WTC11 (cell line): ENCODE results near the gene MRPS21. TPM values are rescaled to one million over a fixed set of nuclear protein-coding genes. Genes with fewer than 3 reads are reported as not detected.
"Not testable (repeated sequence)": the region's sequence is repeated elsewhere in the genome, so short reads cannot be mapped to it uniquely, and the experiment has no call there.

Experiments used
- ATAC-seq: fragments of 200-7000 bp; cut with Tn5 transposase; 2 replicates; pipeline ENCODE4 v1.10.0; 2021; ENCODE audit warnings: mild to moderate bottlenecking, moderate library complexity
- CTCF ChIA-PET: fragments of 300-600 bp; sonication (Branson Sonifier 250); formaldehyde crosslinking; loops from one replicate; lab custom pipeline; 2021; ENCODE audit warnings: antibody characterized with exemption; lab: Charles Lee
- POLR2A ChIA-PET: fragments of 350-600 bp; sonication (Branson Sonifier 250); formaldehyde crosslinking; loops from one replicate; lab custom pipeline; 2021; ENCODE audit warnings: antibody characterized with exemption; lab: Charles Lee
- DNase-seq: peaks from one replicate; pipeline ENCODE4 v3.0.0; 2021; ENCODE audit warnings: low spot score
- H3K27ac Mint-ChIP-seq: 2 replicates; pipeline ENCODE4 v1.8.0; 2021; ENCODE audit warnings: mixed read lengths
- H3K27me3 Mint-ChIP-seq: 2 replicates; pipeline ENCODE4 v1.8.0; 2021; ENCODE audit warnings: low read depth, mild to moderate bottlenecking, moderate library complexity, mixed read lengths
- H3K36me3 Mint-ChIP-seq: 2 replicates; pipeline ENCODE4 v1.8.0; 2021; ENCODE audit warnings: mixed read lengths
- H3K4me1 Mint-ChIP-seq: 2 replicates; pipeline ENCODE4 v1.8.0; 2022; ENCODE audit warnings: mixed read lengths
- H3K4me3 Mint-ChIP-seq: 2 replicates; pipeline ENCODE4 v1.8.0; 2021; ENCODE audit warnings: mild to moderate bottlenecking, moderate library complexity, mixed read lengths
- H3K9me3 Mint-ChIP-seq: 2 replicates; pipeline ENCODE4 v1.8.0; 2021; ENCODE audit warnings: mixed read lengths
- AFF4 ChIP-seq: sonication (generic); formaldehyde crosslinking; IDR thresholded peaks from 2 replicates; pipeline ENCODE4 v1.8.1; 2023; ENCODE audit warnings: mild to moderate bottlenecking, missing genetic modification reagents, borderline replicate concordance
- CDX4 ChIP-seq: fragments of 250-450 bp; sonication (Bioruptor Pico); IDR thresholded peaks from 2 replicates; pipeline ENCODE4 v1.9.0; 2021; ENCODE audit warnings: moderate library complexity, mild to moderate bottlenecking, inconsistent platforms, borderline replicate concordance
- CREB1 ChIP-seq: sonication (generic); formaldehyde crosslinking; IDR thresholded peaks from 2 replicates; pipeline ENCODE4 v1.8.0; 2023; ENCODE audit warnings: mild to moderate bottlenecking, missing genetic modification reagents
- FOXK1 ChIP-seq: sonication (generic); formaldehyde crosslinking; IDR thresholded peaks from 2 replicates; pipeline ENCODE4 v1.8.0; 2022; ENCODE audit warnings: mild to moderate bottlenecking, moderate library complexity, missing genetic modification reagents
- GABPB1 ChIP-seq: sonication (generic); formaldehyde crosslinking; IDR thresholded peaks from 2 replicates; pipeline ENCODE4 v1.8.1; 2023; ENCODE audit warnings: mild to moderate bottlenecking, missing genetic modification reagents
- IRF2 ChIP-seq: sonication (generic); formaldehyde crosslinking; IDR thresholded peaks from 2 replicates; pipeline ENCODE4 v1.8.0; 2022; ENCODE audit warnings: low read depth, missing genetic modification reagents, borderline replicate concordance
- MLX ChIP-seq: sonication (generic); formaldehyde crosslinking; IDR thresholded peaks from 2 replicates; pipeline ENCODE4 v1.8.1; 2023; ENCODE audit warnings: mild to moderate bottlenecking, missing genetic modification reagents, moderate library complexity
- NFATC4 ChIP-seq: fragments of 250-450 bp; sonication (Bioruptor Pico); IDR thresholded peaks from 2 replicates; pipeline ENCODE4 v1.9.0; 2021; ENCODE audit warnings: mild to moderate bottlenecking
- NFYB ChIP-seq: sonication (generic); formaldehyde crosslinking; conservative IDR thresholded peaks from 2 replicates; pipeline ENCODE4 v1.8.0; 2022; ENCODE audit warnings: low read depth, missing genetic modification reagents
- PREB ChIP-seq: sonication (generic); formaldehyde crosslinking; IDR thresholded peaks from 2 replicates; pipeline ENCODE4 v1.8.1; 2022; ENCODE audit warnings: mild to moderate bottlenecking, missing genetic modification reagents, moderate library complexity, borderline replicate concordance
- RORB ChIP-seq: fragments of 250-450 bp; sonication (Bioruptor Pico); IDR thresholded peaks from 2 replicates; pipeline ENCODE4 v1.9.0; 2021; ENCODE audit warnings: mild to moderate bottlenecking
- SOX15 ChIP-seq: fragments of 250-450 bp; sonication (Bioruptor Pico); IDR thresholded peaks from 2 replicates; pipeline ENCODE4 v1.9.0; 2021; ENCODE audit warnings: mild to moderate bottlenecking
- TP53 ChIP-seq: sonication (generic); formaldehyde crosslinking; IDR thresholded peaks from 2 replicates; pipeline ENCODE4 v1.8.1; 2023; ENCODE audit warnings: mild to moderate bottlenecking, missing genetic modification reagents
- ZNF317 ChIP-seq: sonication (generic); formaldehyde crosslinking; IDR thresholded peaks from 2 replicates; pipeline ENCODE4 v1.8.1; 2023; ENCODE audit warnings: low read depth, mild to moderate bottlenecking, moderate library complexity, missing genetic modification reagents, borderline replicate concordance
- ZNF416 ChIP-seq: fragments of 250-450 bp; sonication (Bioruptor Pico); IDR thresholded peaks from 2 replicates; pipeline ENCODE4 v1.9.0; 2021; ENCODE audit warnings: mild to moderate bottlenecking, inconsistent platforms
- ZNF423 ChIP-seq: fragments of 250-450 bp; sonication (Bioruptor Pico); IDR thresholded peaks from 2 replicates; pipeline ENCODE4 v2.1.2; 2022; ENCODE audit warnings: mild to moderate bottlenecking, moderate library complexity
- ZNF425 ChIP-seq: fragments of 250-450 bp; sonication (Bioruptor Pico); conservative IDR thresholded peaks from 2 replicates; pipeline ENCODE4 v1.9.0; 2021; ENCODE audit warnings: mild to moderate bottlenecking
- ZNF512 ChIP-seq: sonication (generic); formaldehyde crosslinking; IDR thresholded peaks from 2 replicates; pipeline ENCODE4 v1.8.1; 2022; ENCODE audit warnings: missing genetic modification reagents, borderline replicate concordance
- total RNA-seq: library from RNA; stranded (reverse); gene quantifications from 3 replicates; pipeline ENCODE4 v1.2.3, GENCODE V29; 2021

Gene MRPS21
- total RNA-seq, 1 experiment from 2014 or later: 105 TPM

GRCh38 chr1:150302338-150302737 is 8.7 kb downstream of the MRPS21 start (continued):
- TF ChIP-seq AFF4: no peak

- TF ChIP-seq MLX (CRISPR knock-in tag): no peak
- TF ChIP-seq ZNF317: no peak
- no peak for TF ChIP-seq CDX4 (CRISPR knock-in tag)
- TF ChIP-seq NFATC4 (CRISPR knock-in tag): no peak
- no peak for TF ChIP-seq CREB1 (CRISPR knock-in tag)
- TF ChIP-seq ZNF423 (CRISPR knock-in tag): no peak
- TF ChIP-seq NFYB (CRISPR knock-in tag): no peak
- no peak for TF ChIP-seq GABPB1 (CRISPR knock-in tag)
- no peak for TF ChIP-seq FOXK1 (CRISPR knock-in tag)
- no peak for TF ChIP-seq ZNF512
- no peak for TF ChIP-seq ZNF416 (CRISPR knock-in tag)
- TF ChIP-seq ZNF425 (CRISPR knock-in tag): no peak
- no peak for TF ChIP-seq RORB (CRISPR knock-in tag)
- TF ChIP-seq TP53 (CRISPR knock-in tag): no peak
- TF ChIP-seq PREB (CRISPR knock-in tag): no peak
- TF ChIP-seq SOX15 (CRISPR knock-in tag): no peak
- TF ChIP-seq IRF2 (CRISPR knock-in tag): no peak
- DNase-seq: no peak
- Mint-ChIP-seq H3K4me3 (peak overlapping the region; percentile 44), H3K36me3 (peaks cover 67% of the 10 kb centered on the region), H3K27me3 (no peaks in the 10 kb centered on the region), H3K27ac (peak overlapping the region; percentile 92), H3K4me1 (peaks cover 37% of the 10 kb centered on the region), H3K9me3 (no peaks in the 10 kb centered on the region)
- ChIA-PET CTCF (no interaction called here), POLR2A (interaction anchor here (1.0 kb wide), 1 partner anchor 61 kb away, joined by 3 read pairs; the partner anchor contains the start of gene RPRD2)
- peak; percentile 59 for ATAC-seq
Observed at GRCh38 chr1:150302902-150303301, 9.2 kb downstream of the MRPS21 start.

- POLR2A ChIA-PET, H3K27ac Mint-ChIP-seq, H3K9me3 Mint-ChIP-seq, H3K4me3 Mint-ChIP-seq, ATAC-seq, CTCF ChIA-PET, DNase-seq, H3K27me3 Mint-ChIP-seq: not testable (repeated sequence)
- Mint-ChIP-seq H3K36me3 (peaks cover 34% of the 10 kb centered on the region), H3K4me1 (peaks cover 13% of the 10 kb centered on the region)
Observed at GRCh38 chr1:150308585-150308984, 14.9 kb downstream of the MRPS21 start.
